AG04449 (cell line): ENCODE measurements around the gene PTPRO.

Experiments
- CTCF ChIA-PET: fragments of 350-600 bp; formaldehyde crosslinking; extraction: SDS; loops from one replicate; lab custom pipeline; 2021; ENCODE audit warnings: antibody characterized with exemption; lab: Yijun Ruan, JAX
- POLR2A ChIA-PET: fragments of 400-600, 350-600 bp; formaldehyde crosslinking; extraction: SDS; loops from one replicate; lab custom pipeline; 2020; ENCODE audit warnings: antibody characterized with exemption, inconsistent platforms; lab: Yijun Ruan, JAX
- DNase-seq: peaks from one replicate; pipeline ENCODE4 v3.0.0-alpha.2; 2010; ENCODE audit warnings: low read depth, low spot score
- H3K4me3 ChIP-seq: 2 replicates; pipeline ENCODE4 v1.5.1; 2011; ENCODE audit warnings: low read depth, mild to moderate bottlenecking, control low read depth, low read length
- CTCF ChIP-seq: IDR thresholded peaks from one replicate; pipeline ENCODE4 v1.5.1; 2011; ENCODE audit warnings: mild to moderate bottlenecking, moderate library complexity, low read length, control low read depth, inconsistent platforms; ENCODE audit not compliant: insufficient read depth; ENCODE audit errors: missing control alignments

PTPRO gene

GRCh38 chr12:15280930-15281329 is 41.4 kb upstream of the PTPRO start:
- POLR2A ChIA-PET, result no interaction called here
- CTCF ChIA-PET, result interaction anchor here (0.8 to 6.5 kb wide), 6 partner anchors 11 to 305 kb away, joined by 3 to 66 read pairs (median 4); no protein-coding TSS in a partner anchor
- no peak for TF ChIP-seq CTCF

DNA sequence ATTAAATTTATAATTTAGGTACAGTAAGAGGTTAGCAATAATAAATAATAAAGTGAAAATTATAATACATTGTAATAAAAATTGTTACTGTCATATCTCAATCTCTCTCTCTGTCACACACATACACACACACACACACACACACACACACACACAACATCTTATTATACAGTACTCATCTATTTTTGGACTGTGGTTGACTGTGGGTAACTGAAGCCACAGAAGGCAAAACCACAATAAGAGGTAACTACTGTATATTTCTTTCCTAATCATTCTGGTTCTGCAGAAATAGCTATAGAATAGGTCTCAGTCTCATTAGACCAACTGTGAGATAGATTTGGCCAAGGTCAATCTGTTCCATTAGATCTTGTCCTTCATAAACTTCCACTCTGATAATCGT is 33.1 kb upstream of the PTPRO start:
- ChIA-PET POLR2A (no interaction called here), CTCF (interaction anchor here (1.3 kb wide), 1 partner anchor 13 kb away, joined by 3 read pairs; no protein-coding TSS in a partner anchor)
- no peak for DNase-seq
- no peak for TF ChIP-seq CTCF
- no peak overlapping the region for H3K4me3 ChIP-seq

More at GRCh38 chr12:15280930-15281329, 41.4 kb upstream of the PTPRO start:
- no peak for DNase-seq
- no peak overlapping the region for H3K4me3 ChIP-seq

GRCh38 chr12:15293731-15294130 is 28.6 kb upstream of the PTPRO start:
- H3K4me3 ChIP-seq, result no peak overlapping the region
- CTCF ChIA-PET, result no interaction called here
- POLR2A ChIA-PET, result no interaction called here
- DNase-seq, result no peak
- TF ChIP-seq CTCF, result no peak

GRCh38 chr12:15299947-15300346 is 22.4 kb upstream of the PTPRO start:
- TF ChIP-seq CTCF, result no peak
- no peak overlapping the region for H3K4me3 ChIP-seq
- DNase-seq, result no peak
- CTCF ChIA-PET, result no interaction called here
- POLR2A ChIA-PET, result no interaction called here

DNA sequence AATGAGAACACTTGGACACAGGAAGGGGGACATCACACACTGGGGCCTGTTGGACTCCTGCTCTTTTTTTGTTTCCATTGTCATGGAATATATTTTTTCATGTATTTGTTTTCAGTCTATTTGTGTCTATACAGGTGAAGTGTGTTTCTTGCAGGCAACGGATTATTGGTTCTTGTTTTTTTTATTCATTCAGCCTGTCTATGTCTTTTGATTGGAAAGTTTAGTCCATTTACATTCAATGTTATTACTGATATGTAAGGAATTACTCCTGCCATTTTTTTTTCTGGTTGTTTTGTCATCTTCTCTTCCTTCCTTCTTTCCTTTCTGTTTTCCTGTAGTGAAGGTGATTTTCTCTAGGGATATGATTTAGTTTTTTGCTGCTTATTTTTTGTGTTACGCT is 18.0 kb upstream of the PTPRO start:
- CTCF ChIA-PET, result no interaction called here
- no peak for TF ChIP-seq CTCF
- POLR2A ChIA-PET, result no interaction called here
- no peak overlapping the region for H3K4me3 ChIP-seq
- no peak for DNase-seq

DNA sequence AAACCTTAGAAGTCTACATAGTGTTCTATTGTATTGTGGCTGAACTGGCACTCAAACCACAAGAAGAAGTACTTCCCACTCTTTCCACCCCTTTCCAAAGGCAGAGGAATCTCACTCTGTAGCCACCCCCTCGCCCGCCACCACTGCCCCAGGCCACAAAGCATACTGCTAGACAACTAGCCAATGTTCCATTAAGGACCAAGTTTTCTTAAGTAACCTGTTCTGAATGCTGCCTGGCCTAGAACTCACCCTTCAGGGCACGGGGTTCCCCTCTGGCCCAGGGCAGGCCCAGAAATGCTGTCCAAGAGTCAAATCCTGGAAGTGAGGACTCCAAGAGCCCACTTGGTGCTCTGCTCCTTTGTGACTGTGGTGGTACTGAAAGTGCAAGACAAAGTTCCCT is 15.7 kb upstream of the PTPRO start:
- ChIA-PET POLR2A (no interaction called here), CTCF (no interaction called here)
- H3K4me3 ChIP-seq, result no peak overlapping the region
- DNase-seq, result no peak
- no peak for TF ChIP-seq CTCF
